Activated B cell treated with CpG ODN at 0.5 μM for 24 hours (primary cell): Measurements from ENCODE around the gene PHETA2. TPM values are rescaled to one million over a fixed set of nuclear protein-coding genes. Genes with fewer than 3 reads are reported as not detected.

Source experiments
- total RNA-seq: library from RNA; stranded (reverse); gene quantifications from 2 replicates; pipeline ENCODE4 v1.2.3, GENCODE V29; 2022

PHETA2 gene
- total RNA-seq, 1 donor from 2014 or later: 2.7 TPM

Other genes starting within 250 kb of the PHETA2 start
- 253 and 307 TPM in 2 replicates for gene SREBF2, start 241.1 kb upstream of the PHETA2 start, total RNA-seq
- 10.9 and 12.6 TPM in 2 replicates for gene SHISA8, start 159.2 kb upstream of the PHETA2 start, total RNA-seq
- 266 and 295 TPM in 2 replicates for gene TNFRSF13C, start 147.4 kb upstream of the PHETA2 start, total RNA-seq
- 9.6 and 13.3 TPM in 2 replicates for gene CENPM, start 127.1 kb upstream of the PHETA2 start, total RNA-seq
- 0.49 and 0.54 TPM in 2 replicates for gene SEPTIN3, start 104.8 kb upstream of the PHETA2 start, total RNA-seq
- gene WBP2NL, start 75.5 kb upstream of the PHETA2 start, total RNA-seq: 6.8 and 7.8 TPM in 2 replicates
- 24.3 and 26.8 TPM in 2 replicates for gene NAGA, start 3.4 kb upstream of the PHETA2 start, total RNA-seq
- gene SMDT1, start 5.5 kb downstream of the PHETA2 start, total RNA-seq: 165 and 167 TPM in 2 replicates
- gene NDUFA6, start 16.5 kb downstream of the PHETA2 start, total RNA-seq: 73.6 and 83.2 TPM in 2 replicates
- gene CYP2D6, start 56.6 kb downstream of the PHETA2 start, total RNA-seq: 1.3 and 2.8 TPM in 2 replicates
- 52.0 and 62.1 TPM in 2 replicates for gene TCF20, start 196.4 kb downstream of the PHETA2 start, total RNA-seq